Natural killer cell (primary cell): Measurements from ENCODE around the gene CLCN6. TPM values are rescaled to one million over a fixed set of nuclear protein-coding genes. Genes with fewer than 3 reads are reported as not detected.
A peak's percentile ranks its signal among the peaks of the same experiment; 100 is the strongest.

Experiments used
- ATAC-seq, 3 donors: fragments of 150-1000 bp in 2 of 3; fragments of 200-7000 bp in 1 of 3; cut with Tn5 transposase; 1 replicate in 1 of 3; 2 replicates in 2 of 3; pipeline ENCODE4 v1.10.0; 2021; ENCODE audit warnings: mild to moderate bottlenecking in 2 of 3, moderate library complexity in 2 of 3
- DNase-seq, 2 donors: peaks; one replicate each; pipeline versions ENCODE4 v3.0.0 to v3.0.0-alpha.2; 2013 to 2021; ENCODE audit warnings: mixed read lengths in 1 of 2
- H3K27ac ChIP-seq: one replicate; pipeline ENCODE4 v1.5.1; 2013; ENCODE audit warnings: mild to moderate bottlenecking, low read length
- H3K27me3 ChIP-seq: one replicate; pipeline ENCODE4 v1.6.1; 2013; ENCODE audit warnings: low read length; ENCODE audit not compliant: control insufficient read depth, insufficient read depth
- H3K36me3 ChIP-seq: one replicate; pipeline ENCODE4 v1.6.1; 2013; ENCODE audit warnings: low read length; ENCODE audit not compliant: control insufficient read depth, insufficient read depth
- H3K4me1 ChIP-seq: one replicate; pipeline ENCODE4 v1.6.1; 2013; ENCODE audit warnings: low read length; ENCODE audit not compliant: control insufficient read depth, insufficient read depth
- H3K4me3 ChIP-seq: one replicate; pipeline ENCODE4 v1.5.1; 2013; ENCODE audit warnings: low read length
- H3K9me3 ChIP-seq: one replicate; pipeline ENCODE4 v1.6.1; 2013; ENCODE audit warnings: low read length; ENCODE audit not compliant: control insufficient read depth, insufficient read depth
- H3K27ac Mint-ChIP-seq, 2 donors: one replicate each; pipeline ENCODE4 v1.8.0; 2022; ENCODE audit warnings: mild to moderate bottlenecking in 2 of 2, mixed read lengths in 2 of 2, moderate library complexity in 1 of 2
- H3K27me3 Mint-ChIP-seq, 2 donors: one replicate each; pipeline ENCODE4 v1.8.0; 2022; ENCODE audit warnings: low read depth in 2 of 2, mixed read lengths in 2 of 2
- H3K36me3 Mint-ChIP-seq: one replicate; pipeline ENCODE4 v1.8.0; 2022; ENCODE audit warnings: mixed read lengths
- H3K4me1 Mint-ChIP-seq, 2 donors: one replicate each; pipeline ENCODE4 v1.8.0; 2022; ENCODE audit warnings: mixed read lengths in 2 of 2
- H3K4me3 Mint-ChIP-seq: one replicate; pipeline ENCODE4 v1.8.0; 2022; ENCODE audit warnings: mild to moderate bottlenecking, moderate library complexity, mixed read lengths
- H3K9me3 Mint-ChIP-seq, 2 donors: one replicate each; pipeline ENCODE4 v1.8.0; 2022; ENCODE audit warnings: mixed read lengths in 2 of 2
- CTCF ChIP-seq: fragments of 200-600 bp; IDR thresholded peaks from one replicate; pipeline ENCODE4 v1.8.0; 2022; ENCODE audit warnings: antibody characterized with exemption
- WGBS: methylation state at CpG from one replicate; pipeline ENCODE4 v1.1.7; 2013; ENCODE audit warnings: missing lambda C conversion rate; ENCODE audit not compliant: insufficient coverage; 5-methylcytosine and 5-hydroxymethylcytosine counted together
- intact Hi-C: fragments of 100-400 bp; cut with micrococcal nuclease; formaldehyde crosslinking; loops from one replicate; pipeline ENCODE4 v1.14.2; 2022
- total RNA-seq, 4 donors: library from RNA; stranded (reverse); fragments of 120-200 nt in 1 of 4; gene quantifications; one replicate each; pipeline versions ENCODE4 v1.2.3 to v1.2.4, GENCODE V29; 2013 to 2022

CLCN6 gene
- total RNA-seq, result 10 to 100 TPM; 21.4 to 28.6 (median 25.6) TPM
- 17.5 TPM for total RNA-seq (2013)

- H3K4me3 Mint-ChIP-seq, result peak within 1 kb of the TSS; percentile 99
- ATAC-seq (peak; percentile 77 to 93 (median 86)), DNase-seq (peak; percentile 98 to 99)
- no peaks in the 10 kb centered on the region for H3K36me3 Mint-ChIP-seq
- Histone ChIP-seq H3K4me1 (peaks cover 48% of the 10 kb centered on the region), H3K36me3 (peaks cover 8% of the 10 kb centered on the region), H3K4me3 (peak within 1 kb of the TSS; percentile 90), H3K9me3 (no peaks in the 10 kb centered on the region), H3K27ac (peak within 1 kb of the TSS; percentile 94), H3K27me3 (no peaks in the 10 kb centered on the region)
- intact Hi-C loops, result loop anchor here (10.0 kb wide), 1 partner anchor 151 kb away; the partner anchor contains the start of genes FBXO2 and FBXO44
- H3K9me3 Mint-ChIP-seq, result no peaks in the 10 kb centered on the region
- TF ChIP-seq CTCF, result no peak
- under 1% methylated on average over 72 of the region's 72 CpGs for WGBS
- no peaks in the 10 kb centered on the region for H3K27me3 Mint-ChIP-seq
- H3K27ac Mint-ChIP-seq, result peak within 1 kb of the TSS; percentile 95 to 97
- H3K4me1 Mint-ChIP-seq, result peaks cover 63 to 68% of the 10 kb centered on the region in 2 donors
Measured at GRCh38 chr1:11805422-11806306, at the start of gene CLCN6, which contains the start of gene MTHFR. Gene CLCN6, plus strand, starts transcription at chr1:11806191. Its CDS starts 72 bp downstream, at chr1:11806263. Gene MTHFR, minus strand, starts transcription at chr1:11805964. Its CDS starts 2,848 bp downstream, at chr1:11803116.

GRCh38 chr1:11757047-11757446 is 48.9 kb upstream of the CLCN6 start:
- Histone ChIP-seq H3K9me3 (no peaks in the 10 kb centered on the region), H3K36me3 (no peaks in the 10 kb centered on the region), H3K4me3 (no peak overlapping the region), H3K4me1 (peaks cover 9% of the 10 kb centered on the region), H3K27me3 (peaks cover 2% of the 10 kb centered on the region), H3K27ac (no peak overlapping the region)
- 90% methylated on average over 1 of the region's 1 CpG for WGBS
- DNase-seq (no peak), ATAC-seq (no peak)
- no peak for TF ChIP-seq CTCF
- H3K27me3 Mint-ChIP-seq, result peaks cover 7 to 8% of the 10 kb centered on the region in 2 donors
- H3K4me3 Mint-ChIP-seq, result no peak overlapping the region
- intact Hi-C loops, result no loop called here
- H3K27ac Mint-ChIP-seq, result no peak overlapping the region
- H3K9me3 Mint-ChIP-seq, result no peaks in the 10 kb centered on the region
- no peaks in the 10 kb centered on the region for H3K36me3 Mint-ChIP-seq
- peaks cover 8 to 22% of the 10 kb centered on the region in 2 donors for H3K4me1 Mint-ChIP-seq

- no peak for ATAC-seq
Measured at GRCh38 chr1:11759791-11760190, 46.2 kb upstream of the CLCN6 start.

More at GRCh38 chr1:11759791-11760190, 46.2 kb upstream of the CLCN6 start:
- Histone ChIP-seq H3K27me3 (peaks cover 2% of the 10 kb centered on the region), H3K4me1 (peaks cover 6% of the 10 kb centered on the region), H3K27ac (no peak overlapping the region), H3K9me3 (no peaks in the 10 kb centered on the region), H3K36me3 (no peaks in the 10 kb centered on the region), H3K4me3 (no peak overlapping the region)
- H3K27ac Mint-ChIP-seq, result no peak overlapping the region
- intact Hi-C loops, result no loop called here
- peaks cover 8 to 10% of the 10 kb centered on the region in 2 donors for H3K27me3 Mint-ChIP-seq
- WGBS, result 96% methylated on average over 3 of the region's 4 CpGs
- H3K9me3 Mint-ChIP-seq, result no peaks in the 10 kb centered on the region
- H3K36me3 Mint-ChIP-seq, result no peaks in the 10 kb centered on the region
- peaks cover 4 to 15% of the 10 kb centered on the region in 2 donors for H3K4me1 Mint-ChIP-seq
- no peak for TF ChIP-seq CTCF
- H3K4me3 Mint-ChIP-seq, result no peak overlapping the region
- DNase-seq, result no peak
